Nephron (organoid): Measurements from ENCODE around the gene ACTN2.

Experiments used
- H3K27ac Mint-ChIP-seq, 3 experiments: 2 replicates each; pipeline ENCODE4 v1.8.0; 2020; ENCODE audit warnings: mixed read lengths in 3 of 3, mild to moderate bottlenecking in 2 of 3, moderate library complexity in 1 of 3
- H3K27me3 Mint-ChIP-seq: 2 replicates; pipeline ENCODE4 v1.8.0; 2021; ENCODE audit warnings: low read depth, mild to moderate bottlenecking, moderate library complexity, mixed read lengths
- H3K36me3 Mint-ChIP-seq: 2 replicates; pipeline ENCODE4 v1.8.0; 2020; ENCODE audit warnings: low read depth, mixed read lengths
- H3K4me1 Mint-ChIP-seq: 2 replicates; pipeline ENCODE4 v1.8.0; 2020; ENCODE audit warnings: mixed read lengths
- H3K4me3 Mint-ChIP-seq, 3 experiments: 2 replicates each; pipeline ENCODE4 v1.8.0; 2020; ENCODE audit warnings: mild to moderate bottlenecking in 3 of 3, mixed read lengths in 3 of 3, moderate library complexity in 2 of 3
- H3K9me3 Mint-ChIP-seq: 2 replicates; pipeline ENCODE4 v1.8.0; 2020; ENCODE audit warnings: mixed read lengths
- TF ChIP-seq, protein P1 (sequence below), 3 experiments: fragments of 200-600 bp; sonication (generic); IDR thresholded peaks; one replicate each; pipeline ENCODE4 v1.5.0; 2021; ENCODE audit warnings: antibody characterized with exemption in 3 of 3; ENCODE audit not compliant: unreplicated experiment in 3 of 3

Gene ACTN2

DNA sequence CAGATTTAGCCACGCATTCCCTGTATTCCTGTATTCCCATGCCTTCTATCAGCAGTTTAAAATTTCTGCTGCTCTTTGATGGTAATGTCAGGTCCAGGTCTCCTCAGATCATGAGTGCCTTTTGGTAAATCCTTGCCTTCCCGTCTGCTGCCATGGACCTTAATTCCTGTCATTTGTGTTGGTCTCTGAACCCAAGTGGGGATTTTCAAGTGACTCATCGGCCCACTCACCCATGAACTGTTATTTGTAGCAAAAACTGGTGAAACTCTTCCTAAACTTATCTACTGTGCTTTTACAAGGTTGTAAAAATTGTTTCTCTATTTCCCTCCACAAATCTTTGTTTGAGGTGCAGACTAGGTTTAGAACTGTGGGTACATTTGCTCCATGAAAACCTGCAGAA, 47.4 kb downstream of the ACTN2 start:
- Mint-ChIP-seq H3K4me1 (peaks cover 7% of the 10 kb centered on the region), H3K4me3 (no peak overlapping the region), H3K27me3 (peaks cover 3% of the 10 kb centered on the region), H3K36me3 (no peaks in the 10 kb centered on the region), H3K27ac (no peak overlapping the region), H3K9me3 (no peaks in the 10 kb centered on the region)
- TF ChIP-seq, protein P1, sequence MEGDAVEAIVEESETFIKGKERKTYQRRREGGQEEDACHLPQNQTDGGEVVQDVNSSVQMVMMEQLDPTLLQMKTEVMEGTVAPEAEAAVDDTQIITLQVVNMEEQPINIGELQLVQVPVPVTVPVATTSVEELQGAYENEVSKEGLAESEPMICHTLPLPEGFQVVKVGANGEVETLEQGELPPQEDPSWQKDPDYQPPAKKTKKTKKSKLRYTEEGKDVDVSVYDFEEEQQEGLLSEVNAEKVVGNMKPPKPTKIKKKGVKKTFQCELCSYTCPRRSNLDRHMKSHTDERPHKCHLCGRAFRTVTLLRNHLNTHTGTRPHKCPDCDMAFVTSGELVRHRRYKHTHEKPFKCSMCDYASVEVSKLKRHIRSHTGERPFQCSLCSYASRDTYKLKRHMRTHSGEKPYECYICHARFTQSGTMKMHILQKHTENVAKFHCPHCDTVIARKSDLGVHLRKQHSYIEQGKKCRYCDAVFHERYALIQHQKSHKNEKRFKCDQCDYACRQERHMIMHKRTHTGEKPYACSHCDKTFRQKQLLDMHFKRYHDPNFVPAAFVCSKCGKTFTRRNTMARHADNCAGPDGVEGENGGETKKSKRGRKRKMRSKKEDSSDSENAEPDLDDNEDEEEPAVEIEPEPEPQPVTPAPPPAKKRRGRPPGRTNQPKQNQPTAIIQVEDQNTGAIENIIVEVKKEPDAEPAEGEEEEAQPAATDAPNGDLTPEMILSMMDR (IDR thresholded peaks at IDR 0.05; ENCODE audit: unreplicated experiment in 3 of 3) = no peak

DNA sequence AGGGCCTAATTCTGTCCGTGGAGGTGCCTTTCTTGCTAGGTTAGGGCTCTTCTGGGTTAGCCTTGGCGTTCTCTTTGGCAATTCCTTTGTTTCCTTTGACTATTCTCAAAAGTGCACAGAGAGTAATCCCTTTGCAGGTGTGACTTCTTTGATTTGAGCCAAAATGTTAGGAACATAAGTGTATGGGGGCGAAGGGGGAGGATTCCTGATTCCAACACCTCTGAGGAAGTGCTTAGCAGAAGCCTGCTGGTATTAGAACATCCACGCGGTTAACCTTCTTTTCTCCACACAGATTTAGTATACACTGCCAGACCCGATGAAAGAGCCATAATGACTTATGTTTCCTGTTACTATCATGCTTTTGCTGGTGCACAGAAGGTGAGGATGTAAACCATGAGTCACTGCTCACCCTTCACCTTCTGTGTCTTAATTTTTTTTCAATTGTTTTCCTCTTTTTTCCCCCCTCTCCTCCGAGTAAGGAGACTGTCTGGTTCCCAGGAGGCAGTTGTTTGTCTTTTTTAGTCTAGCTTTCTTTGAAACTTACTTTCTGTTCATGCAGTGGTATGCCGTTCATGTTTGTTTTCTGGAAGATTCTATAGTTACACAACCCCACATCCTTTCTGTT, 48.0 kb downstream of the ACTN2 start:
- TF ChIP-seq, protein P1 (IDR thresholded peaks at IDR 0.05; ENCODE audit: unreplicated experiment in 3 of 3) = no peak
- H3K27ac Mint-ChIP-seq = peak overlapping the region in 1 of 3 experiments; percentile 34
- H3K4me1 Mint-ChIP-seq = peaks cover 7% of the 10 kb centered on the region
- no peak overlapping the region for H3K4me3 Mint-ChIP-seq
- H3K36me3 Mint-ChIP-seq = no peaks in the 10 kb centered on the region
- H3K27me3 Mint-ChIP-seq = peaks cover 3% of the 10 kb centered on the region
- H3K9me3 Mint-ChIP-seq = no peaks in the 10 kb centered on the region

DNA sequence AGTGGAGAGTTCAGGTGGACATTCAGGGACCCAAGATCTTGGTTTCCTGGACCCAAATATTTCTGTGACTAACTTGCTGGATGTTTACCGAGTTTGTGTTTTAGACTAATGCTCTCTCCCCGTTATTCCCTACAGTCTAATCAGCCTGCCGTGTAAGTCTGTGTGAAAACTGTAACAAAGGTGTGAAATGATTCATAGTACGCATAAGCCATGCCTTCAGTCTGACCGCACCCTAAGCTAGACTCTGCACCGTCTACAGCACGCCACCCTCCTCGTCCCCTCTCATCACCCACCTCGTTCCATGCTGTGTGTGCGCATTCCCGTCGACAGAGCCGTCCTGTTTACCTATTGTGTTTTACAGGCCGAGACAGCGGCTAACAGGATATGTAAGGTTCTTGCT, 50.5 kb downstream of the ACTN2 start:
- no peak overlapping the region for H3K27ac Mint-ChIP-seq
- TF ChIP-seq, protein P1 (IDR thresholded peaks at IDR 0.05; ENCODE audit: unreplicated experiment in 3 of 3) = no peak
- H3K27me3 Mint-ChIP-seq = peaks cover 7% of the 10 kb centered on the region

DNA sequence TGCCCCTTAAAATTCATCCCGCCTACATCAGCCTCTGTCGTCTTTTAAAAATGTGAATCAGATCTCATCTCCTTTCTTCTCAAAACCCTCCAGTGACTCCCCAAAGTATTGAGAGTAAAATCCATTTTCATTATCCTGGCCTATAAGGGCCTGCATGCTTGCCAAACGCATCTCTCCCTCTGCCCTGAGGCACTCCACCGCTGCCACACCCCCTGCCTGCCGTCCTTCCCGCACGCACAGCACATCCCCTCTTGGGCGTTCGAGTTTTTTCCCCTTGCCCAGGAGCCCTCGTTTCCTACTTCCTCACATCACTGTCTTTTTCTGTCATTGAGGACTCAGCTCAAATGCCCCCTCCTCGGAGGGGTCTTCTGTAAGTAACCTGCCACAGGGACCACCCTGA, 55.5 kb downstream of the ACTN2 start:
- peaks cover 4% of the 10 kb centered on the region for H3K36me3 Mint-ChIP-seq
- H3K9me3 Mint-ChIP-seq = peaks cover 5% of the 10 kb centered on the region
- H3K4me1 Mint-ChIP-seq = no peaks in the 10 kb centered on the region
- no peak overlapping the region for H3K27ac Mint-ChIP-seq
- no peak overlapping the region for H3K4me3 Mint-ChIP-seq
- H3K27me3 Mint-ChIP-seq = peaks cover 7% of the 10 kb centered on the region
- TF ChIP-seq, protein P1 (IDR thresholded peaks at IDR 0.05; ENCODE audit: unreplicated experiment in 3 of 3) = no peak

More for the DNA sequence above, 50.5 kb downstream of the ACTN2 start:
- Mint-ChIP-seq H3K9me3 (peaks cover 5% of the 10 kb centered on the region), H3K4me1 (peaks cover 7% of the 10 kb centered on the region), H3K36me3 (peaks cover 4% of the 10 kb centered on the region), H3K4me3 (no peak overlapping the region)

DNA sequence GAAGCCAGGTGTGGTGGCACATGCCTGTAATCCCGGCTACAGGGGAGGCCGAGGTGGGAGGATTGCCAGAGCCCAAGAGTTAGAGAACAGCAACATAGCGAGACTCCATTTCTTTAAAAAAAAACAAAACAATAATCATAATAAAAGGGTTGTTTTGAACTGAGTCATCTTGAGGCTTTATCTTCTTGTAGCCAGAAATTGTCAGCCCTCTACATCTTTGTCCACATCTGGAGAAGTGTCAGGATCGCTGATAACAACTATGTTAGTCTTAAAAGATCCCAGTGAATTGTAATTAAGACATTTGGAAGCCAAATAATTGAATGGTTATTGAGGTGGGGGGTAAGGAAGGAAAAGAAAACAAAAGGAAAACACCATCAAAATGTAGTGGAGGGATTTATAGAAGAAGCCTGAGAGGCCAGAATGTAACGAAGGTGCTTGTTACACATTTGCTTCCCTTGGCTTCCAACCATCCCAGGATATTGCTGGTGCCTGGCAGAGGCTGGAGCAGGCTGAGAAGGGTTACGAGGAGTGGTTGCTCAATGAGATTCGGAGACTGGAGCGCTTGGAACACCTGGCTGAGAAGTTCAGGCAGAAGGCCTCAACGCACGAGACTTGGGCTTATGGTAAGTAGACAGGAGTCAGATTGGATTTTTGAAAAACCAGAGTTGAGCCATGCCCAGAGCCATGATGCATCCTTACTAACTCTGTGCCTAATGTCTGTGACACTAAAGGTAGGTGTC, 56.3 kb downstream of the ACTN2 start:
- TF ChIP-seq, protein P1 (IDR thresholded peaks at IDR 0.05; ENCODE audit: unreplicated experiment in 3 of 3) = no peak
- H3K4me1 Mint-ChIP-seq = no peaks in the 10 kb centered on the region
- no peak overlapping the region for H3K4me3 Mint-ChIP-seq
- peaks cover 4% of the 10 kb centered on the region for H3K27me3 Mint-ChIP-seq
- no peak overlapping the region for H3K27ac Mint-ChIP-seq
- H3K9me3 Mint-ChIP-seq = peaks cover 5% of the 10 kb centered on the region
- H3K36me3 Mint-ChIP-seq = peaks cover 4% of the 10 kb centered on the region
